Stimulated activated CD4-positive, alpha-beta T cell treated with anti-CD3 and anti-CD28 coated beads, TNF-alpha, amount 100 ng/mL, for 4 hours (primary cell): ENCODE results near the gene RIPPLY1.
A peak's percentile ranks its signal among the peaks of the same experiment; 100 is the strongest.
"Not testable (repeated sequence)": the region's sequence is repeated elsewhere in the genome, so short reads cannot be mapped to it uniquely, and the experiment has no call there.

ENCODE experiments used
- DNase-seq, 3 experiments: peaks; one replicate each; pipeline ENCODE4 v3.0.0-alpha.2; 2020; ENCODE audit warnings: low read depth in 3 of 3

Gene RIPPLY1

GRCh38 chrX:106906361-106906760 lies 3.2 kb upstream of the RIPPLY1 start:
- DNase-seq, result no peak

GRCh38 chrX:106905064-106905708 lies 2.0 kb upstream of the RIPPLY1 start:
- DNase-seq, result no peak

GRCh38 chrX:106903856-106904528 lies 851 bp upstream of the RIPPLY1 start:
- DNase-seq, result no peak

- DNase-seq, result no peak
Measured at GRCh38 chrX:106902684-106903083, 457 bp downstream of the RIPPLY1 start.

GRCh38 chrX:106901781-106902219 lies 1.3 kb downstream of the RIPPLY1 start:
- DNase-seq, result no peak

GRCh38 chrX:106901341-106901740 lies 1.8 kb downstream of the RIPPLY1 start:
- DNase-seq, result no peak

- no peak for DNase-seq
Measured at GRCh38 chrX:106899841-106900240, 3.3 kb downstream of the RIPPLY1 start.

- no peak for DNase-seq
Measured at GRCh38 chrX:106899276-106899675, 3.9 kb downstream of the RIPPLY1 start.

GRCh38 chrX:106898462-106898861 lies 4.7 kb downstream of the RIPPLY1 start:
- DNase-seq, result no peak

GRCh38 chrX:106897259-106897658 lies 5.9 kb downstream of the RIPPLY1 start:
- no peak for DNase-seq

- DNase-seq, result no peak
Measured at GRCh38 chrX:106894978-106895452, 8.1 kb downstream of the RIPPLY1 start.

GRCh38 chrX:106894392-106894909 lies 8.7 kb downstream of the RIPPLY1 start:
- peak in 1 of 3 experiments; percentile 3 for DNase-seq

GRCh38 chrX:106891762-106892460 lies 11.2 kb downstream of the RIPPLY1 start:
- DNase-seq, result no peak

GRCh38 chrX:106889468-106889867 lies 13.7 kb downstream of the RIPPLY1 start:
- no peak for DNase-seq

GRCh38 chrX:106875151-106875550 lies 28.0 kb downstream of the RIPPLY1 start:
- no peak for DNase-seq

GRCh38 chrX:106874075-106874474 lies 29.1 kb downstream of the RIPPLY1 start:
- no peak for DNase-seq

GRCh38 chrX:106872796-106873195 lies 30.3 kb downstream of the RIPPLY1 start:
- DNase-seq, result not testable (repeated sequence)

GRCh38 chrX:106863697-106864096 lies 39.4 kb downstream of the RIPPLY1 start:
- no peak for DNase-seq

- no peak for DNase-seq
Measured at GRCh38 chrX:106862972-106863688, 40.0 kb downstream of the RIPPLY1 start.
